HG03066 (cell line): ENCODE measurements around the gene EGFLAM.

Source experiments
- ATAC-seq: cut with Tn5 transposase; IDR thresholded peaks from one replicate; pipeline ENCODE4 v1.9.1; 2021; ENCODE audit warnings: low read depth; ENCODE audit not compliant: unreplicated experiment

Gene EGFLAM

GRCh38 chr5:38371596-38371995 is 113.2 kb downstream of the EGFLAM start:
- no peak for ATAC-seq

DNA sequence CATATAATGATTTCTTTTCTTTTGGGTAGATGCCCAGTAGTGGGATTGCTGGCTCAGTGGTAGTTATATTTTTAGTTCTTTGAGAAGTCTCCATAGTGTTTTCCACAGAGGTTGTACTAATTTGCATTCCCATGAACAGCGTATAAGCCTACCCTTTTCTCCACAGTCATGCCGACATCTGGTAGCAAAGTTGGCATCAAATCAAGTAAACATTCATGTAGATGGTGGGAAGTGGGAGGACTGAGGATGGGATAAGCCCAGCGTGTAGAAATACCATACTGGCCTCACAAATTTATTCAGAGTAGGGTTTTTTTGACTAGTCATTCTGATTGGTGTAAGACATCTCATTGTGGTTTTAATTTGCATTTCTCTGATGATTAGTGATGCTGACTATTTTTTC is 115.4 kb downstream of the EGFLAM start:
- no peak for ATAC-seq

- ATAC-seq: no peak
Measured at GRCh38 chr5:38375423-38375822, 117.1 kb downstream of the EGFLAM start.

GRCh38 chr5:38376404-38376803 is 118.0 kb downstream of the EGFLAM start:
- ATAC-seq: no peak

DNA sequence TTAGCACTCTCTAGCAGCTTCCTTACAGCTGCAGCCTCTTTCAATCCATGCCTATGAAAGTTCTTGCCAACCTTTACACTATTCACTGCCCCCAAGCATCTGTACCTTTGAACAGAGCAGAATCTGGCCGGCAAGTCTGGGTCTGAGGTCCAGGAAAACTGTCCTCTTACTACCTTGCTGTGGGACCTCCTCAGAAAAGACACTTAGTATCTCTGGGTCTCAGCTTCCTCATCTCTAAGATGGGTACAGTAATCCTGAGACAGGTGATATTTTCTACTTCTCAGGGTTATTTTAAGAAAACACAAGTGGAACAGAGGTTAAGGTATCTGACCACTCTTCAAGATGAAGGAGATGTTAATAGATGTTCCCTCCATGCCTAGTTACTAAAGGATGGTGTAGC is 120.2 kb downstream of the EGFLAM start:
- no peak for ATAC-seq

GRCh38 chr5:38379350-38379937 is 121.1 kb downstream of the EGFLAM start:
- no peak for ATAC-seq

- no peak for ATAC-seq
Measured at GRCh38 chr5:38380537-38380936, 122.2 kb downstream of the EGFLAM start.

GRCh38 chr5:38381361-38381760 is 123.0 kb downstream of the EGFLAM start:
- no peak for ATAC-seq

DNA sequence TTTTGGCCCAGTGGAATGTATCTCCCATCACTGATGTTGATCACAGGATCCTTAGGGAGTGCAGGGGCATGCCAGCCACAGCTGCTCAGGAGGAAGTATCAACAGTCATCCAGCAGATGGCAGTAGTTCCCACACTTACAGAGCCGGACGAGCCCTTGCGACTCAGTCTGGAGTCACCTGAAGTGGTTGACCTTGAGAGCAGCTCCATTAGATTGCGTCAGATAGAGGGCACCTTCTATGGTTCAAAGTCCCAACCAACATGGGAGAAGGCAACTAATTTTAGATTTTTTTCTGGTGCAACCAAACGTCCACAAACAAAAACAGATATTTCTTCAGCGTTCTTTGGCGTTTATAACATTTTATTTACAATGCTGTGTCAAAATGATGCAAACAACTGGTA is 124.5 kb downstream of the EGFLAM start:
- ATAC-seq: peak; percentile 97

GRCh38 chr5:38383701-38384100 is 125.3 kb downstream of the EGFLAM start:
- ATAC-seq: no peak

DNA sequence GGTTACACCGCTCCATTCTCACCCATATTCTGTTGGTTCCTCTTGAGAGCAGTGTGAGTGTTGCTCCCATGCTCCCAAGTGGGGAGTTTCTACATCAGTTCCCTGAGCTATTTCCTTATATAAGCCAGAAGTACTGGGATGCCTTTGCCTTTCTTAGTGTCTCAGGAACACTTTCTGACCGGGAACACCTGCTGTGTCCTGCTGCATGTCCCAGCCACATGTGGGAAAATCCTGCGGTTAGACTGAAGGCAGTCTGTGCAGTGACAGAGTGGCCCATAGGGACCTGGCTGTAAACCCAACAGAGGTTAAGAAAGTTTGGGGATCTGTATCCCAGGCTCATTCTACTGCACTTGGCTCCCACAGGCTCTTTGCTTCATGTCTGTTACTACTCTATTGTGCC is 126.0 kb downstream of the EGFLAM start:
- ATAC-seq: no peak

GRCh38 chr5:38387161-38387560 is 128.8 kb downstream of the EGFLAM start:
- no peak for ATAC-seq

DNA sequence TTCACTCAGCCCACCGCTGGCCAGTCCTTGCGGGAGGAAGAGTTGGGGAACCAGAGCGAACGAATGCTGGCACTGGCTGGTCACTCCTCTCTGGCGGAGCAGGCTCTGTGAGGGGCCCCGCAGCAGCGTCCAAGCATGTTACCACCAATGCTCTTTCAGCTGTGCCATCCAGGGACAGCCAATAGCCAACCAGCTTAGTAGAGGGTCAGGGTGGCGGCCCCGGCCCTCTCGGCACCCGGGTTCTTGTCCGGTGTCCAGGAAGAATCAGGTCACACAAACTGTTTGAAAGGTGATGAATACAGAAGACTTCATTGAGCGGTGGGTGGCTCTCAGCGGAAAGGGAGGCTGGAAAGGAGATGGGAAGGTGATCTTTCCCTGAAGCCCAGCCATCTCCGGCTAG is 135.3 kb downstream of the EGFLAM start:
- ATAC-seq: no peak

DNA sequence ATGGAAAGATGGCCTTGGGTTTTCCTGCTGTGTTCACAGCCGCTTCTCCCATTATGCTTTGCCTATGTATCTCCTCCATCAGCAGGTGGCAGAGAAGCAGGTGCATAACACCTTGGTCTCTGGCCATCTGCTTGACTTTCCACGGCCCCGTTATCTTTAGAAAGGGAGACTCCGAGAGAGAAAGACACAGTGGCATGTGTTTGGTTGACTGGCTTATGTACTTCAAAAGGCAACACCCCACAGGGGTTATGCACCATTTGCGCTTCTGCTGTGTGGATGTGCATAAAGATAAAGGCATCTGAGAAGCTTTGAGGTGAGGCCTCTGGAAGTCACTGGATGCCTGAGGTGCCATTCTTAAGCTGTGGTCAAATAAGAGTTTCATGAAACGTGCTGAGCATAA is 138.4 kb downstream of the EGFLAM start:
- no peak for ATAC-seq

- no peak for ATAC-seq
Measured at GRCh38 chr5:38400365-38400764, 142.0 kb downstream of the EGFLAM start.

- ATAC-seq: no peak
Measured at GRCh38 chr5:38401145-38401544, 142.8 kb downstream of the EGFLAM start.

DNA sequence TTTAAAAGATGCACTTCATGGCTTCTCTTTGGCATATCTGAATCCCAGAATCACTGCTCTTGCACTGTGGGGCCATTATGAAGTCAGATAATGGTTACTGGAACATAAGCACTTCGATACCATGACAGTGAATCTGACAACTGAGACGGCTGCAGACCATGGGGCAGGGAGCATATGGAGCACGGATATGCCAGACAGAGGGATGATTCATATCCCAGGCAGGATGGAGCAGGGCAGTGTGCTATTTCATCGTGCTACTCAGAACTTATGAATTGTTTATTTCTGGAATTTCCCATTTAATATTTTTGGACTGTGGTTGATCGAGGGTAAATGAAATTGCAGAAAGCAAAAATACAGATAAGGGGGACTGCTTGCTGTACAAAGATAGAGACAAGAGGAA is 145.0 kb downstream of the EGFLAM start:
- no peak for ATAC-seq

GRCh38 chr5:38403877-38404635 is 145.7 kb downstream of the EGFLAM start:
- ATAC-seq: no peak

DNA sequence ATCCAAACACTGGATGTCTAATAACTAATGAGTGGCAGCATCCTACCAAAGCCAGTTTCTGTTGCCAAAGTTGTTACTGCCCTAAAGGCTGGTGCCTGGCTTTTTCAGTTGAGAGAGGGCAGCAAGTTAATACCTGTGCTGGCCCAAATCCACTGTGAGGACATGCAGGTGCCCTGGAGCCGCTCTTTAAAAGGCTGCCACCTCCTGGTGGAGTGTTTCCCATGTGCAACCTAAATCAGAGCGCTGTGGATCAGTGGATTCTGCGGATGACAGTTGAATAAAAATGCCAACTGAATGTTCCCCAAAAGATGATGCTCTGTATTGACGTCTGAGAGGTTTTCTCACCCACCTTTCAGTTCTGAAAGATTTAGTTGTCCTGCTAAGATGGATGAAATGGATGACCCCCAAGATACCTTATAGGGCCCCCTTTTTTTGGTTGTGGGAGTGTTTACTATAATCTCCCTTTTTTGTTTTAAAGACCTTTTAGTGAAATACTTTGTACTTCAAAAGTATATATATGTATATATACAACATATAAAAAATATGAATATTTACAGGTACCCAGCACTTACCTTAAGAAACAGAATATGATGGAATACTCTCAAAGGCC is 146.4 kb downstream of the EGFLAM start:
- ATAC-seq: no peak

DNA sequence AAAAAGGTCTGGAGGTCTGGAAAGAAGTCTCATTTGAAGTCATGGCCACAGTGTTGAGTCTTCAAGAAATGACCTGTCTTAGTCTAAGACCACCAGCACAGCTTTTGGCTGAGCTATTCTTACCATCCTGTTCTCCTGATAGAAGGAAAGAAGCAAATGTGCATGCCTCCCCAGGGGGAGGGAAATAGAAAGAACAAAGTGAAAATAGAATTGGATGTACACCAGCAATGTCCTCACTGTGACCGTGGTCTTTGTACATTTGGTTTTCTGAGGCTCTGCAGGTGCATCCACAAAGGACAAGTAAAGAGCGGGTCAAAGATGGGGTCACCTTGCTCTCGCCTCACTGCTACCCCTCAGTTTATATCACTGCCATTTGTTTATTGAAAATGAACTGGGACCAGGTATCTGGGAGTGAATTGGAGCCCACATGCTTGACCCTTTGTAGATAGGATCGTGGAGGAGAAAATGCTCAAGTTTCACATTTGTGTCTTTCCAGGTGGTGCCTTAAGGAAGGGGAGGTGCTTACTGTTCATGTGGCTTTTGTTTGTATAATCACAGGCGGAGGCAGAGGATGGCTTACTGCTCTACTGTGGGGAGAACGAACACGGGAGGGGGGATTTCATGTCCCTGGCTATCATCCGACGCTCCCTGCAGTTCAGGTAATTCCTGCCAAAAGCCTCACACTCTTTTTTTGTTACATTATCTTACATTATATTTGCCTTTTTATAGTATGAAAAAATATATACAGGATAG is 150.3 kb downstream of the EGFLAM start:
- ATAC-seq: no peak

GRCh38 chr5:38410304-38410990 is 152.1 kb downstream of the EGFLAM start:
- no peak for ATAC-seq
